CD4-positive, alpha-beta T cell treated with Interferon gamma for 1 hour (primary cell): ENCODE measurements around the gene EPB41L4A.

Experiments used
- DNase-seq: peaks from one replicate; pipeline ENCODE4 v3.0.0-alpha.2; 2020

Gene EPB41L4A

DNA sequence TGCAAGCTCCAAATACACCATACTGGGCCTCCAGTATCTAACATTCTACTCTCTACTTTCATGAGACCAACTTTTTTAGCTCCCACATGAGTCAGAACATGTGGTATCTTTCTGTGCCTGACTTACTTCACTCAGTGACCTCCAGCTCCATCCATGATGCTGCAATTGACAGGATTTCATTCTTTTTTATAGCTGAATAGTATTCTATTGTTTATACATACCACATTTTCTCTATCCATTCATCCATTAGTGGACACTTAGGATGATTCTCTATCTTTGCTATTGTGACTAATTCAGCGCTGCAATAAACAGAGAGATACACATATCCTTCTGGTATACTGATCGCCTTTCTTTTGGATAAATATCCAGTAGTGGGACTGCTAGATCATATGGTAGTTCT is 68.5 kb downstream of the EPB41L4A start:
- DNase-seq = no peak

GRCh38 chr5:112349371-112349770 is 69.7 kb downstream of the EPB41L4A start:
- DNase-seq = no peak

GRCh38 chr5:112348915-112349314 is 70.2 kb downstream of the EPB41L4A start:
- DNase-seq = no peak

- no peak for DNase-seq
Observed at GRCh38 chr5:112348387-112348786, 70.7 kb downstream of the EPB41L4A start.

- no peak for DNase-seq
Observed at GRCh38 chr5:112346411-112347044, 72.5 kb downstream of the EPB41L4A start.

- no peak for DNase-seq
Observed at GRCh38 chr5:112344540-112344939, 74.5 kb downstream of the EPB41L4A start.

DNA sequence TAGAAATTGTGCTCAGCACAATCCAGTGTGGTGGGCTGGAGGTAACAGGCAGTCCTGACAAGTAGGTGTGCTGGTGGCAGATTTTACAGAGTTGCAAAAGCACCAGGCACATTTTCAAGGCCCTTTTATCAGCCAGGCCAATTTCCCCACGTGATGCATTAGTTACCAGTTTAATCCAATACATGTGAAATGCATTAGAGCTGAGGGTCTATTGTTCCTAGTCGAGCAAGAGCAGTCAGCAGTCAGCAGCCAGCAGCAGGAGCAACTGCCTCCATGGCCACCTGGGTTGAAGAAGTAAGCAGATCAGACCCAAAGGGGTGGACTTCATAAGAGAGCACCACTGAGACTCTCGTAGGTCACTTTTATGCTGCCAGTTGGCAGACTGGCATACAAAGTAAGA is 76.7 kb downstream of the EPB41L4A start:
- no peak for DNase-seq

- DNase-seq = no peak
Observed at GRCh38 chr5:112339761-112340160, 79.3 kb downstream of the EPB41L4A start.

- DNase-seq = no peak
Observed at GRCh38 chr5:112338681-112339337, 80.3 kb downstream of the EPB41L4A start.

DNA sequence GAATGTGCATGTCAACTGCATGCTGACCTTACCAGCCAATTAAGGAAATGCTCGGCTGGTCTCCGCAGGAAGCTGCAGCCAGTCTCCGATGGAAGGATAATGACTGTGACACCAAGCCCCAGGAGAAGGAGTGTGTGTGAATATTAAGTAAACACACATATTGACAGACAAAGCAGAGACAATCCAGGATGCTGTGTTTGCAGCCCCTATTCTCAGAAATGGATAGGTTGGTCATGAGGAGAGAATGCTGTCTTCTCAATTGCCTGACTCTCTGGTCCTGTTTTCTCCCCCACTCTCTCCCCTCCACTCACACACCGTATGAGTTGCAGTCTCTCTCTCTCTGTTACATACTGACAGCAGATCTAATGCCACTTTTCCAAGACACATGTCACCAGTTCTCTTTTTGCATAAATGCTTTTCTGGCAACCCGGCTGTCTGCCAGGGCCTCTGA is 85.7 kb downstream of the EPB41L4A start:
- no peak for DNase-seq

DNA sequence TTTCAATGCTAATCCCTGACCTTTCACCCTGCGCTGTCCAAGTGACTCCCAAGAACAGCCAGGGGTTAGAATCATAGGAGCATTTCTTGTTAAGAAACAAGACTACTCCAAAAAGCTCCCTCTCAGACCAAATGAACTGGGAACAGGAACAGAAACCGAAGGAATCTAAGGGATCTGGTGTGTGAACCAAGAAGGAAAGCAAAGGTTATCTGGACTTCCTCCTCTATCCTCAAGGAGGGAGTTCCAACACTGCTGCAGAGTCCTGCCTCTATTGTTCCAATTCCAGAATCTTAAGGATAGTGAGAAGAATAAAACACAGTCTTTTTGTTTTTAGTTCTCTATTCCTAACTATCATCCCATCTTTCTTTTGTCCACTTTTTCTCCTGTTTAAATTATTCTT is 87.2 kb downstream of the EPB41L4A start:
- DNase-seq = no peak

- DNase-seq = no peak
Observed at GRCh38 chr5:112329419-112330090, 89.5 kb downstream of the EPB41L4A start.

DNA sequence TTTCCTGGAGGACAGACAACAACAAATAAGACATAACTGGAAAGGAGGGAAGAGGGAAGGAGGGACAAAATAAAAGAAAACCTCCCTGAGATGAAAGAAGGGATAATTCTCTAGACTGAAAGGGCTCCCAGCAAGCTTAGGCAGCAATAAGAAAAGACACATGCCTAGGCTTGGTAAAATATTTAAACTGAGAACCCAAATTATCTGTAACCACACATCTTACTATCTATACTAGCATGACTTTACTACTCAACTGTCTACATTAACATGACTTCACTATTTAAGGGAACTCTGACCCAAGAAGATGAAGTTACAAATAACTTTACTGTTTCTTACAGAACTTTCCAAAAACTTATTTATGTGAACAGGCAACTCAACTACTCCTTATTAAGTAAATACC is 95.9 kb downstream of the EPB41L4A start:
- no peak for DNase-seq

- no peak for DNase-seq
Observed at GRCh38 chr5:112320408-112320807, 98.7 kb downstream of the EPB41L4A start.

DNA sequence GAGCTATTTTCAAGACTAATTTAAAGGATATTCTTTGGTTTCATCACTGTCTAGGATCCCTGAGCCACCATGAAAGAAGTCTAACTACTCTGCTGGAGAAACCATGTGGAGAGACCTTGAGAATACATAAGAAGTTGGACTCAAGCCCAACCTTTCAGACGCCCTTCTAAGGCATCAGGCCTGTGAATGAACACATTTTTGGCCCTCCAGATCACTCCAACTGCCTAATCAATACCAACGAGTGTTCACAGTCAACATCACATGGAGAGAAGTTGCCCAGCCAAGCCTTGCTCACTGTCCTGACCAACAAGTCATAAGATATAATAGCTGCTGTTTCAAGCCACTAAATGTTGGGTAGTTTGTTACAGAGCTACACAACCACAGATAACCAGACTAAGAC is 100.7 kb downstream of the EPB41L4A start:
- DNase-seq = no peak

DNA sequence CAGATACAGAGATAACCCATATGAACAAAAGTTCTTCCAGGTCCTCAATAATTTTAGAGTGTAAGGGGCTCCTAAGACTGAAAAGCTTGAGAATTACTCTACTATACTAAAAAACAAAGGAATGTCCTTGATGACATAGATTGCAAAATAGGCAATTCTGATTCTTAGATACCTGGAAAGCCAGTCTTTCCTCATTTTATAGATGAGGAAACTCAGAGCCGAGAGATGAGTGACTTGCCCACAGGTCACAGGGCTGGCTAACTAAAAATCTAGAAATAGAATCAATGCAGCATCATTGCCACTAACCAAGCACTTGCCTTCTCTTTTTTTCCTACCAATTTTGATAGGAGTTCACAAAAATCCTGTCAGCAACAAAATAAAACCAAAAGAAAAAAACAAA is 101.2 kb downstream of the EPB41L4A start:
- DNase-seq = no peak

DNA sequence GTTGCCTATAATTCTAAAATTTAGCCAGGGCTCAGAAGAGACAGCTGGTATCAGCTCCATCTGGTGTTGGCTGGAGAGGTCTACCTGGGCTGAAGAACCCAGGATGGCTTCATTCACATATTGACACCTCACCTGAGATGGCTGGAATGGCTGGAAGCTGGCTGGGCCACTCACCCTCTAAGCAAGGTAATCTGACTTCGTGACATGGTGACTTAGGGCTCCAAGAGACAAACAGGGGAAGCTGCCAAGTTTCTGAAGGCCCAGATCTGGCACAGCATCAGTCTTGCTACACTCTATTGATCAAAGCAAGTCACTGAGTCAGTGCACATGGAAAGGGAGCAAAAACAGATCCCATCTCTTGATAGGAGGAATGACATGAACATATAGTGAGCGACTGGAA is 102.3 kb downstream of the EPB41L4A start:
- no peak for DNase-seq

- no peak for DNase-seq
Observed at GRCh38 chr5:112316006-112316405, 103.1 kb downstream of the EPB41L4A start.

- DNase-seq = no peak
Observed at GRCh38 chr5:112312295-112313275, 106.5 kb downstream of the EPB41L4A start.

GRCh38 chr5:112310746-112311145 is 108.3 kb downstream of the EPB41L4A start:
- no peak for DNase-seq

GRCh38 chr5:112308608-112309007 is 110.5 kb downstream of the EPB41L4A start:
- DNase-seq = no peak

DNA sequence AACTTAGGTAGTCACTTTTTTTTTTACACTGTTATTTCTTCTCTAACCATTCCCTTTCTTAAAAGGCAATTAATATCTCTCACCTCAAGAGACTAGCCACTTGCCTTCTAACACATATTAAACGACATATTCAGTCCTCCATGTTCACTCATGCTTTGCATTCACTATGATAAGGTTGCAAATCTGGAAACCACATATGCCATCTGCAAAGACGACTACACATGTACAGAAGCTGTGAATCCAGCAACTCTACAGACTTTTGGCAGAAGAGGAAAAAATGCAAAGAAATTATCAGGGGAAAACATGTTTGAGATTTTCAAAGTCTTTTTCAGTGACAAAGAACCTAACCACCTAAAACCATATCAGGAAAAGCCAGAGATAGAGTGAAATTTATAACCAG is 112.1 kb downstream of the EPB41L4A start:
- no peak for DNase-seq

- no peak for DNase-seq
Observed at GRCh38 chr5:112304743-112305142, 114.3 kb downstream of the EPB41L4A start.
